Ishikawa (cell line): ENCODE results near the gene CCDC9B.

Experiments used
- CEBPB ChIP-seq: IDR thresholded peaks from 2 replicates; pipeline ENCODE4 v1.6.1; 2012
- EGR1 ChIP-seq: IDR thresholded peaks from 2 replicates; pipeline ENCODE4 v1.6.1; 2012
- EP300 ChIP-seq: IDR thresholded peaks from 2 replicates; pipeline ENCODE4 v1.6.1; 2012; ENCODE audit warnings: borderline replicate concordance
- FOXM1 ChIP-seq: IDR thresholded peaks from 2 replicates; pipeline ENCODE4 v1.6.1; 2012; ENCODE audit warnings: low read depth, borderline replicate concordance
- RAD21 ChIP-seq: IDR thresholded peaks from 2 replicates; pipeline ENCODE4 v1.6.1; 2012; ENCODE audit warnings: low read depth
- TAF1 ChIP-seq: IDR thresholded peaks from 2 replicates; pipeline ENCODE4 v1.6.1; 2012; ENCODE audit warnings: low read depth, mild to moderate bottlenecking
- TEAD4 ChIP-seq: IDR thresholded peaks from 2 replicates; pipeline ENCODE4 v1.6.1; 2012
- YY1 ChIP-seq: IDR thresholded peaks from 2 replicates; pipeline ENCODE4 v1.6.1; 2012; ENCODE audit warnings: low read depth
- ZBTB7A ChIP-seq: IDR thresholded peaks from 2 replicates; pipeline ENCODE4 v1.6.1; 2012; ENCODE audit warnings: low read depth
- TF ChIP-seq, protein P1 (sequence below): IDR thresholded peaks from 2 replicates; pipeline ENCODE4 v1.6.1; 2012
- TF ChIP-seq, protein P2 (sequence below): IDR thresholded peaks from 2 replicates; pipeline ENCODE4 v1.6.1; 2012; ENCODE audit warnings: low read depth, mild to moderate bottlenecking

DNA sequence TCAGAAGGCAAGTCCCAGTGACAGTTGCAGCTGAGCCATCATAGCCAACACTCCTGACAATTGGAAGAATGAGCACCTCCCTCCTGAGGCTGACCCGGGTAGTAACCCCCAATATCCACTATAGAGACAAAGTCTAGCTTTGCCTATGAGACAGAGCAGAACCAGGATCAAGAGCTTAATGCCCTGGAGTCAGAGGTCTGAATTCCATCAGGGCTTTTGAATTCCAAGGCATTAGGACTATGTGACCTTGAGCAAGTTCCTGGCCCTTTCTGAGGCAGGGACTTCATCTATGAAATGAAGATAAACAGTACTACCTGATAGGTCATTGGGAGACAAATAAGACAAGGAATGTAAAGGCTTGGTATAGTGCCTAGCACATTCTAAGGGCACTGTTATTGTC is 20.3 kb downstream of the CCDC9B start:
- TF ChIP-seq EP300 (no peak), EGR1 (no peak), CEBPB (no peak), FOXM1 (no peak), YY1 (no peak), TAF1 (no peak), RAD21 (no peak), ZBTB7A (no peak), TEAD4 (no peak)
- TF ChIP-seq, protein P1, sequence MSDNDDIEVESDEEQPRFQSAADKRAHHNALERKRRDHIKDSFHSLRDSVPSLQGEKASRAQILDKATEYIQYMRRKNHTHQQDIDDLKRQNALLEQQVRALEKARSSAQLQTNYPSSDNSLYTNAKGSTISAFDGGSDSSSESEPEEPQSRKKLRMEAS, result no peak
- TF ChIP-seq, protein P2, sequence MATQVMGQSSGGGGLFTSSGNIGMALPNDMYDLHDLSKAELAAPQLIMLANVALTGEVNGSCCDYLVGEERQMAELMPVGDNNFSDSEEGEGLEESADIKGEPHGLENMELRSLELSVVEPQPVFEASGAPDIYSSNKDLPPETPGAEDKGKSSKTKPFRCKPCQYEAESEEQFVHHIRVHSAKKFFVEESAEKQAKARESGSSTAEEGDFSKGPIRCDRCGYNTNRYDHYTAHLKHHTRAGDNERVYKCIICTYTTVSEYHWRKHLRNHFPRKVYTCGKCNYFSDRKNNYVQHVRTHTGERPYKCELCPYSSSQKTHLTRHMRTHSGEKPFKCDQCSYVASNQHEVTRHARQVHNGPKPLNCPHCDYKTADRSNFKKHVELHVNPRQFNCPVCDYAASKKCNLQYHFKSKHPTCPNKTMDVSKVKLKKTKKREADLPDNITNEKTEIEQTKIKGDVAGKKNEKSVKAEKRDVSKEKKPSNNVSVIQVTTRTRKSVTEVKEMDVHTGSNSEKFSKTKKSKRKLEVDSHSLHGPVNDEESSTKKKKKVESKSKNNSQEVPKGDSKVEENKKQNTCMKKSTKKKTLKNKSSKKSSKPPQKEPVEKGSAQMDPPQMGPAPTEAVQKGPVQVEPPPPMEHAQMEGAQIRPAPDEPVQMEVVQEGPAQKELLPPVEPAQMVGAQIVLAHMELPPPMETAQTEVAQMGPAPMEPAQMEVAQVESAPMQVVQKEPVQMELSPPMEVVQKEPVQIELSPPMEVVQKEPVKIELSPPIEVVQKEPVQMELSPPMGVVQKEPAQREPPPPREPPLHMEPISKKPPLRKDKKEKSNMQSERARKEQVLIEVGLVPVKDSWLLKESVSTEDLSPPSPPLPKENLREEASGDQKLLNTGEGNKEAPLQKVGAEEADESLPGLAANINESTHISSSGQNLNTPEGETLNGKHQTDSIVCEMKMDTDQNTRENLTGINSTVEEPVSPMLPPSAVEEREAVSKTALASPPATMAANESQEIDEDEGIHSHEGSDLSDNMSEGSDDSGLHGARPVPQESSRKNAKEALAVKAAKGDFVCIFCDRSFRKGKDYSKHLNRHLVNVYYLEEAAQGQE, result no peak
